HG02798 (cell line): ENCODE data around the gene GNAT1.

ENCODE experiments used
- ATAC-seq: cut with Tn5 transposase; IDR thresholded peaks from one replicate; pipeline ENCODE4 v1.9.1; 2021; ENCODE audit warnings: mild to moderate bottlenecking; ENCODE audit not compliant: unreplicated experiment, poor library complexity

GNAT1 gene

DNA sequence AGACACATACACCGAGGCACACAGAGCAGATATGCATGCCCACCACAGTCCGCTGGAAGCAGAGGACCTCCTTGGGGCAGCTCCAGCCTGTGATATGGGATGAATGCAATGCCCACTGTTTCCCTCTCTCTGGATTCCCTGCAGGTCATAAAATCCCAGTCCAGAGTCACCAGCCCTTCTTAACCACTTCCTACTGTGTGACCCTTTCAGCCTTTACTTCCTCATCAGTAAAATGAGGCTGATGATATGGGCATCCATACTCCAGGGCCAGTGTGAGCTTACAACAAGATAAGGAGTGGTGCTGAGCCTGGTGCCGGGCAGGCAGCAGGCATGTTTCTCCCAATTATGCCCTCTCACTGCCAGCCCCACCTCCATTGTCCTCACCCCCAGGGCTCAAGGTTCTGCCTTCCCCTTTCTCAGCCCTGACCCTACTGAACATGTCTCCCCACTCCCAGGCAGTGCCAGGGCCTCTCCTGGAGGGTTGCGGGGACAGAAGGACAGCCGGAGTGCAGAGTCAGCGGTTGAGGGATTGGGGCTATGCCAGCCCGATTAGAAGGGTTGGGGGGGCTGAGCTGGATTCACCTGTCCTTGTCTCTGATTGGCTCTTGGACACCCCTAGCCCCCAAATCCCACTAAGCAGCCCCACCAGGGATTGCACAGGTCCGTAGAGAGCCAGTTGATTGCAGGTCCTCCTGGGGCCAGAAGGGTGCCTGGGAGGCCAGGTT, at the start of gene GNAT1:
TSS of gene GNAT1 (plus strand) at position 675 of the 725 bp plus-strand sequence. CDS start 116 bp downstream, outside the sequence.
- ATAC-seq = no peak

- no peak for ATAC-seq
Observed at GRCh38 chr3:50146316-50146901, 45.0 kb upstream of the GNAT1 start.

DNA sequence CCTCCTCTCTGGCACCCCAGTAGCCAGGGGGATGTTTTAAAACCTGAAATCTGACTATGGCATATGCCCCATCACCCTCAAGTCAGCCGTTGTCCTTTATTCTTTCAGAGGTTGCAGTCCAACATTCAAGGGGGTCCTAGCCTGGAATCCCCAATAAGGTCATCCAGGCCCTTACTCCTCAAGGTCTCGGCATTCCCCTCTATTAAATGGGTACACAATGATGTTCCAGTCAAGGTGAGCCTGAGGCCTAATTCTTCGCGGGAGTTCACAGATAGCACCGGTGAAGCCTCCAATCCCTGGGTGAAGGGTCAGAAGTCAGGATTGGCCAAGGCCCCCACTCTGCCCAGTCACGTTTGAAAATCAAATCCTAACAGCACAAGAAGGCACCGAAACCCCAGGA, 44.4 kb upstream of the GNAT1 start:
- no peak for ATAC-seq

- no peak for ATAC-seq
Observed at GRCh38 chr3:50147447-50147846, 44.0 kb upstream of the GNAT1 start.

- ATAC-seq = no peak
Observed at GRCh38 chr3:50147861-50148260, 43.5 kb upstream of the GNAT1 start.

DNA sequence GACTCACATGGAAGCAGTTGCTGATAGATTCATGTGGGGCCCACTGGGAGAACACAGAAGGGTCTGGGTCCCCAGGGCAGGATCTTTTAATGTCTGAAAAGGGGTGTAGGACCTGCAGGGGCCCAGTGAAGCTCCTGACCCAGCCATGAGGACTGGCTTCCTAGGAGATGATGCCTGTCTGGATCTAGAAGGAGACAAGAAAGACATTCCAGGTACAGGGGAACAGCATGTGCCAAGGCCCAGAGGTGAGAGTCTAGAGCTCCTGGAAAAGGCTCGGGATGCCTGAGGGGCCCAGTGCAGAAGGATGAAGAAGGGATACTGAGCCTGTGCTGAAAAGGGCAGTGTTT, 41.0 kb upstream of the GNAT1 start:
- ATAC-seq = no peak

DNA sequence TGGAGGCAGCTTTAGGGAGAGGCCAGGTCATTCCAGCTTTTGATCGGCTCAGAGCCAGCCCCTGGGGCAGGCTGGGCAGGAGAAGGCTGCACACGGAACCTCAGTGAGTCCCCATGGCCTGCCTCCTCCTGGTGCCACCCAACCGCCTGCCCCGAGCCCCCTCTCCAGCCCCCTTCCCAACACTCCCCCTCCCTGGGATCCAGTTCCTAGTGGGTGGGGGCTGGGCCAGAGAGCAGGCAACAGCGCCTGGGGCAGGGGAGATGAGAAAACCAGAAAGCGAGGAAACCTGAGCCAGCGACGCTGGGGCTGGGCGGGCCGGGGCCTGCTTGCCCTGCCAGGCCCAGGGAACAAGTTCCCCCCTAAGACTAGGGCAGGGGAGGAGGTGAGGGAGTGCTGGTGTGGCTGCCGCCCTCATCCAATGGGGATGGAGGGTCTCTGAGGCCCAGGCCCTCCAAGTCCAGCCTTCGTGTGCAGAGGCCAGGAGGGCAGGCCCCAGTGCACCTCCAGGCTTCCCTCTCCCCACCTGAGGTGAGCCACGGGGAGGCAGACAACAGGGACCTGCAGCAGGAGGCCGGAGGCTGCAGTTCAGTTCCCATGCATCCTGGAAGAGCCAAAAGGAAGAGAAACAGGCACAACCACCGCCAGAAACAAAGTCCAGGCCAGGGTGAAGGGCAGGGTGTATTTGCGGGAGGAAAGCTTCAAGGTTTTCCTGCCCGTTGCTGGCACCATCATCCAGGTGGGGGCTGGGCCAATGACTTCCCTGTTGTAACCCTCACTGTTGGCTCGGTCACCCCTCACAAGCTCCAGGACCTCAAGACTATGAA, 40.3 kb upstream of the GNAT1 start:
- ATAC-seq = no peak

GRCh38 chr3:50151728-50152127, 39.7 kb upstream of the GNAT1 start:
- ATAC-seq = no peak

DNA sequence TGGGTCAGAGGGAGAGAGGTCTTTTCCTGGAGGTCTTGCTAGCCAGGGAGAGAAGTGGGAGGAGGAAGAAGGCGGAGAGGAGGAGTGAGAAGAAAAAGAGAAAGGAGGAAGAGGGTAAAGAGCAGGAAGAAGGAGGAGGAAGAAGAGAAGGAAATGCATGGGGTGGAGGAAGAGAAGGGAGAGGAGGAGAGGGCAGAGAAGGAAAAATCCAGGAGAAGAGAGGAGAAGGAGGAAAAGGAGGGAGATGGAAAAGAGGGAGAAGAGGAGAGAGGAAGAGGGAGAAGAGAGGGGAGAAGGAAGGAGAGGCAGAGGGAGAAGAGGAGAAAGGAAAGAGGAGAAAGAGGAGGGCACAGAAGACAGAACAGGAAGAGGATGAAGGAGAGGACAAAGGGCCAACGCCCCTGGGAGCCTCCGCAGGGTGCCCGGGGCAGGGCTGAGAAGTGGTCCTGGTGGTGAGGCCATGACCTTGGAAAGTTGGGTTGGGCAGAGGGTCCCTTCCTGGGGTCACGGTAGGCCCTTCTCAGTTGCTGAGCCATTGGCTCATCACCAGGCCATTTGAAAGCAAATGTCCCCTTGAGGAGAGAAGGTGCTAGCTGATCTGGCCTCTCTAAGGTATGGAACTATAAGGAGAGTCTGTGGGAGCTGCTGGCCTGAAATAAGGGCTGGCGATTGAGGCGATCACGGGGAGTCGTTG, 37.5 kb upstream of the GNAT1 start:
- ATAC-seq = no peak

GRCh38 chr3:50154476-50154839, 37.0 kb upstream of the GNAT1 start:
- ATAC-seq = peak; percentile 23

DNA sequence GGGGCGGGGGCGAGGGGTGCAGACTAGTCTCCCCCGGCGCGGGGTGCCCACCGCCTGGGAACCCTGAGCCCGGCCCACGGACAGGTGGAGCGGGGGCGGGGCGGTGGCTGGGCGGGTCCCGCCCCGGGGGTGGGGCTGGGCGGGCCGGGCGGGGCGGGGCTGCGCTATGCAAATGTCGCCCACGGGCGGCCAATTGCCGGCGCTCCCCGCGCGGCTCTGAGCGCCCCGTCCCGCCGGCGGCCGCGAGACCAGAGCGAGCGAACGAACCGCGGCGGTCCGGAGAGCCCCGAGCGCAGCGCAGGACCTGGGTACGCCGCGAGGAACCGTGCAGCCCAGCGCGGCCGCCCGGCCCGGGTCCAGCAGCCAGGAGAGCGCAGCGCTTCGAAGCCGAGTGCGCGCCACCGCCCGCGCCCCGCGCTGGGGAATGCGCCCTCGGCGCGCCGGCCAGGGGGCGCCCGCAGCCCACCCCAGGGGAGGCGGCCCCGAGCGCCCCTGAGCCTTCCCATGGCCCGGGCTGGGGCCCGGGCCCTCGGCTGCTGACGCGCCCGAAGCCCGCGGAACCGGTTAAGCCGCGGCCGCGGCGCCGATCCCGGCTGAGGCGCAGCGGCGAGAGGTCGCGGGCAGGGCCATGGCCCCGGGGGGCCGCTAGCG, 36.4 kb upstream of the GNAT1 start, which contains the start of gene SEMA3F:
TSS of gene SEMA3F (plus strand) at position 485 of the 651 bp plus-strand sequence. CDS start 4,299 bp downstream, outside the sequence.
- ATAC-seq = peak; percentile 74

DNA sequence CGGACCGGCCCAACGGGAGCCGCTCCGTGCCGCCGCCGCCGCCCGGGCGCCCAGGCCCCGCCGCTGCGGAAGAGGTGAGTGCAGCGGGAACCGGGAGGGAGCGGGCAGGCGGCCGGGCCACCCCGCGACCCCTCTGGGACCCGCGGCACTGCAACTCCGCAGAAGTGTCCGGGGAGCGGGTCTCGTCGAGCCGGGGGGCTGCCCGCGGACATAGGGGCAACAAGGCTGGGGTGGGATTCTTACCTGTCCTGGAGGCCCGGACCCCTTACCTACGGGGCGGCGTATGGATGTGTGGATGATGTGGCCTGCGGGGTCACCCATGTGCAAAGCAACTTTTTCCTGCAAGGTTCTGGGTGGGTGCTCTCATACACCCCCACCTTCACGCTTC, 35.9 kb upstream of the GNAT1 start:
- ATAC-seq = no peak

DNA sequence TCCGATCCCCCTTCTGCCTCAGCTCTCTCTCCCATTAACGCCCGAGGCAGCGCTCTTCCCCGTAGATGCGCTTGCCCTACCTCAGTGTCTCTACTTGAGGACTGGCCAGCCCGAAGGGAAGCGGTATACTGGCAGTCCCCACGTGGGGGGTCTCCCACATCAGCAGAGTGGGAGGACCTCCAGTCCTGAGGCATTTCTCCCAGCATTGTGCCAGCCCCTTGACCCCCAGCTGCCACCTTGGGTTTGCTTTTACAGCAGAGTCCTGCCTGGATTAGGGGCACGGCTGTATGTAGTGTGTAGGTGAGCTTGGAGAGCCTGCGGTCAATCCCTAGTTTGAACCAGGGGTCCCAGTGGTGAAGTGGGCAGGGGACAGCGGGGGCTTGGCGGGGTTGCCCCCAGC, 35.5 kb upstream of the GNAT1 start:
- no peak for ATAC-seq

- no peak for ATAC-seq
Observed at GRCh38 chr3:50156549-50157493, 34.6 kb upstream of the GNAT1 start.

DNA sequence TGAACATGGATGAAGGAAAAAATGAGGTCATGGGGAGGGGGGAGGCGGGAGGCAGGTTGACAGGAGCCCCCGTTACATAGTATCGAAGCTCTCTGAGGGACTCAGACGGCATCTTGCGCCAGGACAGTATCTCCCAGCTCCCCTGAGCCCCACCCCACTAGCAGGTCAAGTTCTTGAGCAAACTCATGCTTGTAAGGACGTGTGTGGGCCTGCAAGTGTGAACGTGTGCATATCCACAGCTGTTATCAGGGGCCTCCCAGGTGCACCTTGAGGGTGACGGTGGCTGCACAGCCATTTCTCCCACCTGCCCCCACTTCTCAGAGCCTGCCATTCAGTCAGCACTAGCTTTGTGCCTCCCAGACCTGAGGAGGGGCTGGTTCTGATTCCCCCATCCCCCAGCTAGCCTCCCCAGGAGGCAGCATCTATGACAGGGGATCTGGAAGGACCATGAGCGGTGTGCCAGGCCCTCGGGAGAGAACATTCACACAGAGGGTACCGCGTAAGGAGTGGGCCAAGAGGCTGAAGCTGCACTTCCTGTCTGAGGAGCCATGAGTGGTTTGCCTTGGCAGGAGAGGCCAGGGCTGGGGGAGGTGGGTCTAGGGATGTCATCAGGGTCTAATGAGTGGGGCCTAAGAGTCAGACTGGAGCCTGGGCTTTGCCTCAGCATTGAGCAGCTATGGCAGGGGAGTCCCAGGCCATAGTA, 33.4 kb upstream of the GNAT1 start:
- no peak for ATAC-seq

DNA sequence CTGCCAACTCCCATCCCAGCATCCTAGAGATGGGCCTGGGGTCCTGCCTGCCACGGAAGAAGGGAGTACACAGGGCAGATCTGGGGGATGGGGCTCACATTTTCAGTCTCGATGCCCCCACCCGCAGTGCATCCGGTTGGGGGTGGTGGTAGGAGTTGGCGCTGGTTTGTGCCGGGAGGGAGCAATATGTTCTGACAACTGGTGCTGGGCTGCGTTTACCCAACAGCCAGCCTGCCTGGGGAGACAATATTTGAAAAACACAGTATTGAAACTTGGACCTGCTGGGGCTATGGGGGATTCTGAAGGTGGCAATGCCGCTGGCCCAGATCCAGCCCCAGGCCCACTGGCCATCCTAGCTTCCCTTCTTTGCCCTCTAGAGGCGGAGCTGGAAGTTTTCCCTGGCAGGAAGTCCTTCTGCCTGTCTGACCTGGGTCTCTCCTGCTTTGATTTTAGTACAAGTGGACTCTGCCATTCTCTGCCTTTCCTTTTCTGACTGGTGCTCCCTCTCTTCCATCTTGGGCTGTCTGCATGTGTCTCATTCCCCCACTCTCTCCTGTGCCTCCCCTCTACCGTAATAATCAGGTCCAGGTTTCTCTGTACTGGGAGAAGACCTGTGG, 32.8 kb upstream of the GNAT1 start:
- no peak for ATAC-seq

GRCh38 chr3:50160561-50160983, 30.8 kb upstream of the GNAT1 start:
- ATAC-seq = no peak

DNA sequence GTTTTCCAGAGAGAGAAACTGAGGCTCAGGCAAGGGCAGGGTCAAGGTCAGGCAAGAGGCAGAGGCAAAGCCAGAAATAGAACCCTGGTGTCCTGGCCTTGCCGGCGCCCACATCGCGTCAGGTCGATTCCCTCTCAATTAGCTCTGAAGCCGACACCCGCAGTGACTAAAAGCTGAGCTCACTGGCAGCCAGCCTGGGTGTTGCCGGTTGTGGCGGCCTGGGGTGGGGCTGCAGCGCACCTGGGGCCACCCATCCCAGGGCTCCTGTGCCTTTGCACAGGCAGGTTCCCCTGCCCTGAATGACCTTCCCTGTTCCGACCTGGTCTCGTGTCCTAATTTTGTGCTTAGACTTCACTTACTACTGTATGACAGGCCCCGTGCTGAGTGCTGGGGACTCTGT, 30.1 kb upstream of the GNAT1 start:
- ATAC-seq = no peak
